BE2C (cell line): Measurements from ENCODE around the gene TEDC1.

Experiments
- DNase-seq: peaks from one replicate; pipeline ENCODE4 v3.0.0-alpha.2; 2020
- H3K27me3 ChIP-seq: fragments of 250-450 bp; sonication (Bioruptor Pico); 2 replicates; pipeline ENCODE4 v1.5.1; 2020; ENCODE audit warnings: mild to moderate bottlenecking
- H3K36me3 ChIP-seq: fragments of 250-450 bp; sonication (Bioruptor Pico); 2 replicates; pipeline ENCODE4 v1.5.1; 2020; ENCODE audit warnings: mild to moderate bottlenecking
- H3K4me1 ChIP-seq: fragments of 250-450 bp; sonication (Bioruptor Pico); 2 replicates; pipeline ENCODE4 v1.5.1; 2020
- H3K4me3 ChIP-seq: 2 replicates; pipeline ENCODE4 v1.5.1; 2011; ENCODE audit warnings: low read depth, low read length
- H3K9me3 ChIP-seq: fragments of 250-450 bp; sonication (Bioruptor Pico); 2 replicates; pipeline ENCODE4 v1.5.1; 2020
- CTCF ChIP-seq: IDR thresholded peaks from 2 replicates; pipeline ENCODE4 v1.5.1; 2012; ENCODE audit warnings: mild to moderate bottlenecking, low read depth, low read length

Gene TEDC1

DNA sequence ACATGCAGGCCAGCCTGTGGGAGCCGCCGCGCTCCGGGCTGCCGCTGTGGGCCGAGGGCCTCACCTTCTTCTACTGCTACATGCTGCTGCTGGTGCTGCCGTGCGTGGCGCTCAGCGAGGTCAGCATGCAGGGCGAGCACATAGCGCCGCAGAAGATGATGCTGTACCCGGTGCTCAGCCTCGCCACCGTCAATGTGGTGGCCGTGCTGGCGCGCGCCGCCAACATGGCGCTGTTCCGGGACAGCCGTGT lies 38.2 kb downstream of the TEDC1 start:
- DNase-seq, result no peak
- 0 out of 2 replicates have a peak, but pooled peaks cover 2% of the 10 kb centered on the region for H3K9me3 ChIP-seq
- H3K4me1 ChIP-seq, result no peaks in the 10 kb centered on the region
- no peak overlapping the region for H3K4me3 ChIP-seq
- TF ChIP-seq CTCF, result no peak
- no peaks in the 10 kb centered on the region for H3K27me3 ChIP-seq
- H3K36me3 ChIP-seq, result no peaks in the 10 kb centered on the region; the same call in 1 of the 2 replicates

- no peak for TF ChIP-seq CTCF
- DNase-seq, result no peak
- H3K27me3 ChIP-seq, result no peaks in the 10 kb centered on the region
Measured at GRCh38 chr14:105529569-105530284, 38.7 kb downstream of the TEDC1 start.

DNA sequence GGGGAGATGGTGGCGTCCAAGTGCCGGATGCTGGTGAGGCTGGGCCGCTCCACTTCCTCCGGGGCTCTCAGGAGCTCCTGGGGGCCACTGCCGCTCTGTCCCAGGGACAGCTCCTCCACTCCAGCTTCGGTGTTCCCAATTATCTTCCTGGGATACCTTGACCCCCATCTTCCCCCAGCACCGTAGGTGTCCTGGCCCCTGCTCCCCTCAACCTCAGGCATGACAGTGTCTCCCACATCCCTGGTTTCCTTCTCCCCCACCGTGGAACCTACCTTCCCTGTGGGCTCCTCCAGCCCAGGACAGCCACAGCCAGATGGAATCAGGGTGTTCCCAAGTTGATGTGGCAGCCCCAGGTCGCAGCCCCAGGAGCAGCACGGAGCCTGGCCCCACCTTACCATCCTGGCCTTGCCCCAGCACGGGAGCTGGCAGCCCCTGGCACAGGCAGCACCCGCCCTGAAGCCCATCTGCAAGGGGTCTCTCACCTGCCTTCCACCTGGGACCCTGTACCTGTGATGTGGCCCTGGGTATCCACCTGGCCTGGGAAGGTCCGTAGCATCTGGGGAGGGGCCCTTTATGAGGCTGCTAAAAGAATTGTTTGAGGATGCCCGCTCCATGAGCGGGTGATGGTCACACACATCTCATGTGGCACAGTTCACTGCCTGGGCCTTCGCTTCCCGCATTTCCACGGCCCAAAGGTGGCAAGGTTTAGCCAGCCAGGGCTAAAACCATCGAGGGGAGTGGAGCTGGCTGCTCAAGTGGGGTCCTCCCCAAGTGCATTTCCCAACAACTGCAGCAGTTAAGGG lies 39.4 kb downstream of the TEDC1 start:
- TF ChIP-seq CTCF, result no peak
- Histone ChIP-seq H3K4me1 (no peaks in the 10 kb centered on the region), H3K27me3 (no peaks in the 10 kb centered on the region), H3K4me3 (no peak overlapping the region), H3K36me3 (no peaks in the 10 kb centered on the region; the same call in 1 of the 2 replicates), H3K9me3 (0 out of 2 replicates have a peak, but pooled peaks cover 2% of the 10 kb centered on the region)
- no peak for DNase-seq

More at GRCh38 chr14:105529569-105530284, 38.7 kb downstream of the TEDC1 start:
- Histone ChIP-seq H3K4me3 (no peak overlapping the region), H3K36me3 (no peaks in the 10 kb centered on the region; the same call in 1 of the 2 replicates), H3K4me1 (no peaks in the 10 kb centered on the region), H3K9me3 (0 out of 2 replicates have a peak, but pooled peaks cover 2% of the 10 kb centered on the region)

DNA sequence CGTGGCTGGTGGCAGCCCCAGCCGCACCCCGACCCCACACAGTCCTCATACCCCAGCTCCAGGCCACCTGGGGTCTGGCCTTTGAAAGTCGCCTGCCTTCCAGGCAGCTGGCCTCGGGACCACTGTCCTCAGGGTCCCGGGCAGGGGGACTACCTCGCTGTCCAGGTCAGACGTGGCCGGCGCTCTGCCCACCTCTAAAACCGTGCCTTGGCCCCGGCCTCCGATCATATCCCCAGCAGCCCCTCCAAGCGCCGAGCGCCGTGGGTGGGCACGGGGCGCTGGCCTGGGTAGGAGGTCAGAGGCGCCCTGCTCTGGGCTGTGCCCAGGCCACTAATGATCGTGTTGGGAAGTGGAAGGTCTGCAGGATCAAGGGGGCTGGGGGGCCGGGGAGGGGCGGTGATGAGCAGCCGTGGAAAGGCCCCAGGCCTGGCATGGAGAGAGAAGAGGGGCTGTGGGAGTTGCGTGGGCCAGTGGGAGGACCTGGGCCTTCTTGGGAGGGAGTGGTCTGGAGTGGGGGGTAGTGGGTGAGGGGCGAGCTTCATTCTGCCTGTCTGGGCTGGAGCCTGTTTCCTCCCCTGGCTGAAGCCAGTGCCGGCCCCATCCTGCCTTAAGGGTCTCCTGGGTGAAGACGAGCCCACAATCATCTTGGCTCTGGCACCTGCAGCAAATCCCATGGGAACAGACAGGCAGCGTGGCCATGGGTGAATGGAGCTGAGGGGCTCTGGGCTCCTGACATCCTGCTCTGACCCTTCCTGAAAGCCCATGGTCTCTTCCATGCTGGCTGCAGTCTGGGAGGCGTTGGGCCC lies 40.2 kb downstream of the TEDC1 start:
- H3K4me3 ChIP-seq, result no peak overlapping the region

More for the DNA sequence above, 40.2 kb downstream of the TEDC1 start:
- Histone ChIP-seq H3K4me1 (no peaks in the 10 kb centered on the region), H3K9me3 (0 out of 2 replicates have a peak, but pooled peaks cover 2% of the 10 kb centered on the region), H3K36me3 (no peaks in the 10 kb centered on the region; the same call in 1 of the 2 replicates), H3K27me3 (peaks cover 3% of the 10 kb centered on the region; the same call in 1 of the 2 replicates)
- TF ChIP-seq CTCF, result no peak
- no peak for DNase-seq
